SK-N-SH treated with all-trans-retinoic acid at 6 μM for 48 hours (cell line): ENCODE measurements around the gene TECTA.
"Not testable (repeated sequence)": the region's sequence is repeated elsewhere in the genome, so short reads cannot be mapped to it uniquely, and the experiment has no call there.

Source experiments
- ATAC-seq: fragments of 200-7000 bp; cut with Tn5 transposase; 3 replicates; pipeline ENCODE4 v1.9.1; 2020; ENCODE audit warnings: mild to moderate bottlenecking, moderate library complexity
- ARNTL ChIP-seq: fragments of 450-650 bp; formaldehyde crosslinking; IDR thresholded peaks from 2 replicates; pipeline ENCODE4 v1.5.0; 2020; ENCODE audit warnings: low read depth, mild to moderate bottlenecking, moderate library complexity, borderline replicate concordance
- BACH2 ChIP-seq: fragments of 250-450 bp; sonication (Bioruptor Pico); IDR thresholded peaks from 2 replicates; pipeline ENCODE4 v1.9.0; 2021; ENCODE audit warnings: mild to moderate bottlenecking, borderline replicate concordance
- CSDC2 ChIP-seq: fragments of 250-450 bp; sonication (Bioruptor Pico); IDR thresholded peaks from 2 replicates; pipeline ENCODE4 v1.5.0; 2020; ENCODE audit warnings: mild to moderate bottlenecking, moderate library complexity
- ESRRG ChIP-seq: fragments of 250-450 bp; sonication (Bioruptor Pico); IDR thresholded peaks from 2 replicates; pipeline ENCODE4 v1.6.1; 2021; ENCODE audit warnings: mild to moderate bottlenecking
- GLIS3 ChIP-seq: fragments of 250-450 bp; sonication (Bioruptor Pico); IDR thresholded peaks from 2 replicates; pipeline ENCODE4 v1.5.0; 2020; ENCODE audit warnings: mild to moderate bottlenecking, moderate library complexity
- ISL1 ChIP-seq: fragments of 250-450 bp; sonication (Bioruptor Pico); IDR thresholded peaks from 2 replicates; pipeline ENCODE4 v2.1.2; 2022; ENCODE audit warnings: mild to moderate bottlenecking, moderate library complexity
- OSR1 ChIP-seq: fragments of 250-450 bp; sonication (Bioruptor Pico); IDR thresholded peaks from 2 replicates; pipeline ENCODE4 v1.8.0; 2022; ENCODE audit warnings: moderate library complexity, mild to moderate bottlenecking, inconsistent platforms
- PPARA ChIP-seq: fragments of 250-450 bp; sonication (Bioruptor Pico); IDR thresholded peaks from 2 replicates; pipeline ENCODE4 v1.5.0; 2020; ENCODE audit warnings: mild to moderate bottlenecking, borderline replicate concordance
- SNAI2 ChIP-seq: fragments of 250-450 bp; sonication (Bioruptor Pico); IDR thresholded peaks from 2 replicates; pipeline ENCODE4 v1.5.0; 2020; ENCODE audit warnings: mild to moderate bottlenecking, moderate library complexity
- TCF4 ChIP-seq: fragments of 250-450 bp; sonication (Bioruptor Pico); IDR thresholded peaks from 2 replicates; pipeline ENCODE4 v1.8.0; 2021; ENCODE audit warnings: mild to moderate bottlenecking, moderate library complexity, borderline replicate concordance
- TOX ChIP-seq: fragments of 250-450 bp; sonication (Bioruptor Pico); IDR thresholded peaks from 2 replicates; pipeline ENCODE4 v1.8.0; 2021; ENCODE audit warnings: mild to moderate bottlenecking, moderate library complexity, borderline replicate concordance
- ZC3H10 ChIP-seq: fragments of 250-450 bp; sonication (Bioruptor Pico); IDR thresholded peaks from 2 replicates; pipeline ENCODE4 v1.5.1; 2021; ENCODE audit warnings: mild to moderate bottlenecking, moderate library complexity
- ZFP3 ChIP-seq: fragments of 250-450 bp; sonication (Bioruptor Pico); IDR thresholded peaks from 2 replicates; pipeline ENCODE4 v1.5.0; 2020; ENCODE audit warnings: mild to moderate bottlenecking, moderate library complexity
- ZFP30 ChIP-seq: fragments of 450-650 bp; formaldehyde crosslinking; IDR thresholded peaks from 2 replicates; pipeline ENCODE4 v1.5.0; 2022; ENCODE audit warnings: mild to moderate bottlenecking, moderate library complexity
- ZNF565 ChIP-seq: fragments of 450-650 bp; formaldehyde crosslinking; conservative IDR thresholded peaks from 2 replicates; pipeline ENCODE4 v1.5.0; 2020; ENCODE audit warnings: low read depth, mild to moderate bottlenecking, moderate library complexity
- ZNF70 ChIP-seq: fragments of 450-650 bp; formaldehyde crosslinking; IDR thresholded peaks from 2 replicates; pipeline ENCODE4 v1.5.0; 2020; ENCODE audit warnings: mild to moderate bottlenecking, moderate library complexity
- ZNF8 ChIP-seq: fragments of 450-650 bp; formaldehyde crosslinking; IDR thresholded peaks from 2 replicates; pipeline ENCODE4 v1.5.0; 2020; ENCODE audit warnings: mild to moderate bottlenecking, moderate library complexity
- TF ChIP-seq, protein P1 (sequence below): fragments of 250-450 bp; sonication (Bioruptor Pico); IDR thresholded peaks from 2 replicates; pipeline ENCODE4 v1.8.0; 2020; ENCODE audit warnings: mild to moderate bottlenecking, moderate library complexity, borderline replicate concordance
- TF ChIP-seq, protein P2 (sequence below): fragments of 250-450 bp; sonication (Bioruptor Pico); IDR thresholded peaks from 2 replicates; pipeline ENCODE4 v1.5.1; 2020; ENCODE audit warnings: low read depth, mild to moderate bottlenecking, moderate library complexity
- TF ChIP-seq, protein P3 (sequence below): fragments of 250-450 bp; sonication (Bioruptor Pico); IDR thresholded peaks from 2 replicates; pipeline ENCODE4 v1.5.0; 2020; ENCODE audit warnings: mild to moderate bottlenecking, moderate library complexity
- TF ChIP-seq, protein P4 (sequence below): fragments of 250-450 bp; sonication (Bioruptor Pico); IDR thresholded peaks from 2 replicates; pipeline ENCODE4 v1.5.1; 2021; ENCODE audit warnings: mild to moderate bottlenecking, moderate library complexity

The TECTA gene

DNA sequence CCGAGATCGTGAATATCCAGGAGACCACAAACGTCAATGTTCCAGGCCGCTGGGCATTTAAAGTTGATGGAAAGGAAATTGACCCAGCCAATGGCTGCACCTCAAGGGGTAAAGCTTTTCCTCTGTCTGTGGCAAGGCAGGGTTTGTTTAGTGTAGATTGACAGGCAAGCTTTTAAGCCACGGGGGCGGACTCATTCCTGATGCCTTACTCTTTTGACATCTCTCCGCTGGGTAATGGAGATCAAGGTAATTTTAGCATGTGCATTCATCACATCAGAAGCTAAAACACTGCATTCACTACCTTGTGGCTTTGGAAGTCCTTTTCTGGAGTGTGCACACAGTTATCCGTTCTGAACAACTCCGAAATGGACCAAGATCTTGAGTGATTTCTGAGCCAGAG, 12.6 kb downstream of the TECTA start:
- TF ChIP-seq BACH2 (CRISPR knock-in tag) (no peak), ZC3H10 (CRISPR knock-in tag) (no peak), OSR1 (CRISPR knock-in tag) (no peak), CSDC2 (CRISPR knock-in tag) (no peak), ZNF565 (no peak), ZNF70 (CRISPR knock-in tag) (no peak), GLIS3 (CRISPR knock-in tag) (no peak), ZFP3 (no peak), TOX (no peak), TCF4 (CRISPR knock-in tag) (no peak), ARNTL (CRISPR knock-in tag) (no peak), ZFP30 (no peak), PPARA (CRISPR knock-in tag) (no peak), SNAI2 (no peak), ISL1 (CRISPR knock-in tag) (no peak), ZNF8 (CRISPR knock-in tag) (no peak)
- TF ChIP-seq, protein P1, sequence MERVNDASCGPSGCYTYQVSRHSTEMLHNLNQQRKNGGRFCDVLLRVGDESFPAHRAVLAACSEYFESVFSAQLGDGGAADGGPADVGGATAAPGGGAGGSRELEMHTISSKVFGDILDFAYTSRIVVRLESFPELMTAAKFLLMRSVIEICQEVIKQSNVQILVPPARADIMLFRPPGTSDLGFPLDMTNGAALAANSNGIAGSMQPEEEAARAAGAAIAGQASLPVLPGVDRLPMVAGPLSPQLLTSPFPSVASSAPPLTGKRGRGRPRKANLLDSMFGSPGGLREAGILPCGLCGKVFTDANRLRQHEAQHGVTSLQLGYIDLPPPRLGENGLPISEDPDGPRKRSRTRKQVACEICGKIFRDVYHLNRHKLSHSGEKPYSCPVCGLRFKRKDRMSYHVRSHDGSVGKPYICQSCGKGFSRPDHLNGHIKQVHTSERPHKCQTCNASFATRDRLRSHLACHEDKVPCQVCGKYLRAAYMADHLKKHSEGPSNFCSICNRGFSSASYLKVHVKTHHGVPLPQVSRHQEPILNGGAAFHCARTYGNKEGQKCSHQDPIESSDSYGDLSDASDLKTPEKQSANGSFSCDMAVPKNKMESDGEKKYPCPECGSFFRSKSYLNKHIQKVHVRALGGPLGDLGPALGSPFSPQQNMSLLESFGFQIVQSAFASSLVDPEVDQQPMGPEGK (CRISPR knock-in tag), result no peak
- TF ChIP-seq, protein P2, sequence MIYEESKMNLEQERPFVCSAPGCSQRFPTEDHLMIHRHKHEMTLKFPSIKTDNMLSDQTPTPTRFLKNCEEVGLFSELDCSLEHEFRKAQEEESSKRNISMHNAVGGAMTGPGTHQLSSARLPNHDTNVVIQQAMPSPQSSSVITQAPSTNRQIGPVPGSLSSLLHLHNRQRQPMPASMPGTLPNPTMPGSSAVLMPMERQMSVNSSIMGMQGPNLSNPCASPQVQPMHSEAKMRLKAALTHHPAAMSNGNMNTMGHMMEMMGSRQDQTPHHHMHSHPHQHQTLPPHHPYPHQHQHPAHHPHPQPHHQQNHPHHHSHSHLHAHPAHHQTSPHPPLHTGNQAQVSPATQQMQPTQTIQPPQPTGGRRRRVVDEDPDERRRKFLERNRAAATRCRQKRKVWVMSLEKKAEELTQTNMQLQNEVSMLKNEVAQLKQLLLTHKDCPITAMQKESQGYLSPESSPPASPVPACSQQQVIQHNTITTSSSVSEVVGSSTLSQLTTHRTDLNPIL (CRISPR knock-in tag), result no peak
- ATAC-seq, result no peak

DNA sequence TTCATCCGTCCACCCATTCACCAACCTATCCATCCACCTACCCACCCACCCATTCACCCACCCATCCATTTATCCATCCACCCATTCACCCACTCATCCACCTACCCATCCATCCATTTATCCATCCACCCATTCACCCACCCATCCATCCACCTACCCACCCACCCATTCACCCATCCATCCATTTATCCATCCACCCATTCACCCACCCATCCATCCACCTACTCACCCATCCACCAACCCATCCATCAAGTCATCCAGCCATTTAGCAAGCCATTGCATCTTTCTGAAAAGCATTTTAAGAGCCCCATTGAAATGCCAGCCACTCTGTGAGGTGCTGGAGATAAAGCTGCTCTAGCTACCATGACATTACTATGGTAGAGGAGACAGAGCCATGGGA, 14.0 kb downstream of the TECTA start:
- ATAC-seq, result not testable (repeated sequence)

DNA sequence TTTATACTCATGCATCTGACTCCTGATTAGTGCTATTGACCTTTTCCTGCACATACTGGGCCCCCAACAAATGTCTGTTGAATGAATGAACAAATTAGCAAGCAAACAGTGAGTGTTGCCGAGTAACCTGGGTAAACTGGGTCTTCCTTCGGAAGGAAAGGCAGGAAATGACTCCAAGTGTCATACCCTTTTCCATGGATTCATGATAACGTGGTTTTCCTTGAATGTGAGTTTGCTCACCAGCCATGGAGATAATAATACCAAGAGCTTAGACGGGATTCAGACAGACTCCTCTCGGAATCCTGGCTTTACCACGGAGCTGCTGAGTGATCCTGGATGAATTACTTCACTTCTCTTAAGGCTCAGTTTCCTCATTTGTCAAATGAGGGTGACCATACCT, 16.7 kb downstream of the TECTA start:
- no peak for TF ChIP-seq PPARA (CRISPR knock-in tag)
- TF ChIP-seq ZNF8 (CRISPR knock-in tag), result no peak
- TF ChIP-seq, protein P1 (CRISPR knock-in tag), result no peak
- TF ChIP-seq SNAI2, result no peak
- TF ChIP-seq ZFP3, result no peak
- TF ChIP-seq, protein P3, sequence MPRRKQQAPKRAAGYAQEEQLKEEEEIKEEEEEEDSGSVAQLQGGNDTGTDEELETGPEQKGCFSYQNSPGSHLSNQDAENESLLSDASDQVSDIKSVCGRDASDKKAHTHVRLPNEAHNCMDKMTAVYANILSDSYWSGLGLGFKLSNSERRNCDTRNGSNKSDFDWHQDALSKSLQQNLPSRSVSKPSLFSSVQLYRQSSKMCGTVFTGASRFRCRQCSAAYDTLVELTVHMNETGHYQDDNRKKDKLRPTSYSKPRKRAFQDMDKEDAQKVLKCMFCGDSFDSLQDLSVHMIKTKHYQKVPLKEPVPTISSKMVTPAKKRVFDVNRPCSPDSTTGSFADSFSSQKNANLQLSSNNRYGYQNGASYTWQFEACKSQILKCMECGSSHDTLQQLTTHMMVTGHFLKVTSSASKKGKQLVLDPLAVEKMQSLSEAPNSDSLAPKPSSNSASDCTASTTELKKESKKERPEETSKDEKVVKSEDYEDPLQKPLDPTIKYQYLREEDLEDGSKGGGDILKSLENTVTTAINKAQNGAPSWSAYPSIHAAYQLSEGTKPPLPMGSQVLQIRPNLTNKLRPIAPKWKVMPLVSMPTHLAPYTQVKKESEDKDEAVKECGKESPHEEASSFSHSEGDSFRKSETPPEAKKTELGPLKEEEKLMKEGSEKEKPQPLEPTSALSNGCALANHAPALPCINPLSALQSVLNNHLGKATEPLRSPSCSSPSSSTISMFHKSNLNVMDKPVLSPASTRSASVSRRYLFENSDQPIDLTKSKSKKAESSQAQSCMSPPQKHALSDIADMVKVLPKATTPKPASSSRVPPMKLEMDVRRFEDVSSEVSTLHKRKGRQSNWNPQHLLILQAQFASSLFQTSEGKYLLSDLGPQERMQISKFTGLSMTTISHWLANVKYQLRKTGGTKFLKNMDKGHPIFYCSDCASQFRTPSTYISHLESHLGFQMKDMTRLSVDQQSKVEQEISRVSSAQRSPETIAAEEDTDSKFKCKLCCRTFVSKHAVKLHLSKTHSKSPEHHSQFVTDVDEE (CRISPR knock-in tag), result no peak
- TF ChIP-seq TOX, result no peak
- no peak for TF ChIP-seq OSR1 (CRISPR knock-in tag)
- TF ChIP-seq, protein P2 (CRISPR knock-in tag), result no peak
- no peak for TF ChIP-seq CSDC2 (CRISPR knock-in tag)
- TF ChIP-seq, protein P4, sequence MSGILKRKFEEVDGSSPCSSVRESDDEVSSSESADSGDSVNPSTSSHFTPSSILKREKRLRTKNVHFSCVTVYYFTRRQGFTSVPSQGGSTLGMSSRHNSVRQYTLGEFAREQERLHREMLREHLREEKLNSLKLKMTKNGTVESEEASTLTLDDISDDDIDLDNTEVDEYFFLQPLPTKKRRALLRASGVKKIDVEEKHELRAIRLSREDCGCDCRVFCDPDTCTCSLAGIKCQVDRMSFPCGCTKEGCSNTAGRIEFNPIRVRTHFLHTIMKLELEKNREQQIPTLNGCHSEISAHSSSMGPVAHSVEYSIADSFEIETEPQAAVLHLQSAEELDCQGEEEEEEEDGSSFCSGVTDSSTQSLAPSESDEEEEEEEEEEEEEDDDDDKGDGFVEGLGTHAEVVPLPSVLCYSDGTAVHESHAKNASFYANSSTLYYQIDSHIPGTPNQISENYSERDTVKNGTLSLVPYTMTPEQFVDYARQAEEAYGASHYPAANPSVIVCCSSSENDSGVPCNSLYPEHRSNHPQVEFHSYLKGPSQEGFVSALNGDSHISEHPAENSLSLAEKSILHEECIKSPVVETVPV, result no peak
- no peak for TF ChIP-seq ZNF565
- no peak for TF ChIP-seq ZC3H10 (CRISPR knock-in tag)
- no peak for TF ChIP-seq ESRRG (CRISPR knock-in tag)
- ATAC-seq, result no peak
